CD4-positive, alpha-beta memory T cell (primary cell): ENCODE measurements around the gene KLHL3. TPM values are rescaled to one million over a fixed set of nuclear protein-coding genes. Genes with fewer than 3 reads are reported as not detected.

Experiments used
- CTCF ChIA-PET: fragments of 350-600 bp; sonication (Branson Sonifier 250); formaldehyde crosslinking; loops from one replicate; lab custom pipeline; 2021; ENCODE audit warnings: inconsistent platforms; ENCODE audit not compliant: partially characterized antibody; lab: Charles Lee
- POLR2A ChIA-PET: fragments of 350-600 bp; sonication (Branson Sonifier 250); formaldehyde crosslinking; loops from one replicate; lab custom pipeline; 2021; ENCODE audit not compliant: partially characterized antibody; lab: Charles Lee
- DNase-seq, 5 donors: peaks; one replicate each; pipeline versions ENCODE4 v3.0.0 to v3.0.0-alpha.2; 2020 to 2022; ENCODE audit warnings: mixed read lengths in 1 of 5
- H3K27ac ChIP-seq: one replicate; pipeline ENCODE4 v1.7.0; 2013; ENCODE audit warnings: low read depth, low read length
- H3K27me3 ChIP-seq: 2 replicates; pipeline ENCODE4 v1.7.0; 2013; ENCODE audit warnings: mild to moderate bottlenecking, low read length, moderate library complexity; ENCODE audit not compliant: insufficient read depth
- H3K36me3 ChIP-seq: 2 replicates; pipeline ENCODE4 v1.7.0; 2013; ENCODE audit warnings: mild to moderate bottlenecking, low read length, moderate library complexity; ENCODE audit not compliant: insufficient read depth
- H3K4me1 ChIP-seq: 2 replicates; pipeline ENCODE4 v1.7.0; 2013; ENCODE audit warnings: mild to moderate bottlenecking, low read length, moderate library complexity; ENCODE audit not compliant: insufficient read depth
- H3K4me3 ChIP-seq, 2 donors: one replicate each; pipeline ENCODE4 v1.7.0; 2013; ENCODE audit warnings: low read length in 2 of 2, mild to moderate bottlenecking in 1 of 2
- H3K9me3 ChIP-seq, 2 donors: one replicate each; pipeline ENCODE4 v1.7.0; 2013; ENCODE audit warnings: low read length in 2 of 2, control low read depth in 1 of 2; ENCODE audit not compliant: control insufficient read depth in 1 of 2
- H3K27ac Mint-ChIP-seq, 7 donors: one replicate each; pipeline ENCODE4 v1.8.0; 2020 to 2021; ENCODE audit warnings: mixed read lengths in 7 of 7, mild to moderate bottlenecking in 6 of 7, inconsistent platforms in 3 of 7, moderate library complexity in 3 of 7
- H3K27me3 Mint-ChIP-seq, 2 donors: one replicate each; pipeline ENCODE4 v1.8.0; 2020 to 2021; ENCODE audit warnings: mixed read lengths in 2 of 2
- H3K36me3 Mint-ChIP-seq, 2 donors: one replicate each; pipeline ENCODE4 v1.8.0; 2020 to 2021; ENCODE audit warnings: mixed read lengths in 2 of 2, inconsistent platforms in 1 of 2, mild to moderate bottlenecking in 1 of 2
- H3K4me1 Mint-ChIP-seq, 4 donors: one replicate each; pipeline ENCODE4 v1.8.0; 2020 to 2021; ENCODE audit warnings: mixed read lengths in 4 of 4, mild to moderate bottlenecking in 1 of 4
- H3K4me3 Mint-ChIP-seq, 8 donors: one replicate each; pipeline ENCODE4 v1.8.0; 2020 to 2021; ENCODE audit warnings: mixed read lengths in 8 of 8, mild to moderate bottlenecking in 7 of 8, moderate library complexity in 6 of 8, inconsistent platforms in 3 of 8
- H3K9me3 Mint-ChIP-seq, 8 donors: one replicate each; pipeline ENCODE4 v1.8.0; 2020 to 2021; ENCODE audit warnings: mixed read lengths in 8 of 8, mild to moderate bottlenecking in 5 of 8, inconsistent platforms in 3 of 8, moderate library complexity in 1 of 8
- intact Hi-C: fragments of 100-400 bp; cut with micrococcal nuclease; formaldehyde crosslinking; loops from one replicate; pipeline ENCODE4 v1.15.1; 2023
- polyA plus RNA-seq, 2 donors: library from polyadenylated mRNA; unstranded; fragments of 300-500 nt; fragmentation: Illumina TruSeq; gene quantifications; one replicate each; pipeline ENCODE4 v1.2.3, GENCODE V29; 2021
- total RNA-seq, 2 experiments: library from RNA; stranded (reverse); gene quantifications; one replicate each; pipeline ENCODE4 v1.2.3, GENCODE V29; 2021

The KLHL3 gene
- total and polyA plus RNA-seq, 4 experiments from 2014 or later = 2.2 to 25.9 (median 12.5) TPM

GRCh38 chr5:137760719-137761516 lies 25.0 kb upstream of the KLHL3 start:
- Mint-ChIP-seq H3K27me3 (peaks cover 2 to 15% of the 10 kb centered on the region in 2 donors), H3K4me3 (no peak overlapping the region), H3K36me3 (peaks cover 0 to 3% of the 10 kb centered on the region in 2 donors), H3K9me3 (peaks cover 0 to 4% (median 0%) of the 10 kb centered on the region in 8 donors), H3K4me1 (peaks cover 0 to 2% (median 0%) of the 10 kb centered on the region in 4 donors), H3K27ac (no peak overlapping the region)
- no peak for DNase-seq
- POLR2A ChIA-PET = no interaction called here
- H3K4me1 ChIP-seq = no peaks in the 10 kb centered on the region
- CTCF ChIA-PET = interaction anchor here (1.2 to 4.2 kb wide), 3 partner anchors 10 to 101 kb away, joined by 3 to 18 read pairs (median 3); no protein-coding TSS in a partner anchor
- H3K4me3 ChIP-seq = no peak overlapping the region
- intact Hi-C loops = no loop called here
- H3K36me3 ChIP-seq = no peaks in the 10 kb centered on the region
- H3K27me3 ChIP-seq = no peaks in the 10 kb centered on the region
- no peak overlapping the region for H3K27ac ChIP-seq
- H3K9me3 ChIP-seq = no peaks in the 10 kb centered on the region

- Histone ChIP-seq H3K36me3 (no peaks in the 10 kb centered on the region), H3K4me1 (peaks cover 3% of the 10 kb centered on the region), H3K9me3 (no peaks in the 10 kb centered on the region), H3K27me3 (no peaks in the 10 kb centered on the region), H3K27ac (no peak overlapping the region), H3K4me3 (no peak overlapping the region)
- peaks cover under 1 to 15% of the 10 kb centered on the region in 2 donors for H3K27me3 Mint-ChIP-seq
- H3K36me3 Mint-ChIP-seq = peaks cover 0 to 3% of the 10 kb centered on the region in 2 donors
- H3K27ac Mint-ChIP-seq = no peak overlapping the region
- intact Hi-C loops = no loop called here
- peaks cover under 1 to 5% (median under 1%) of the 10 kb centered on the region in 4 donors for H3K4me1 Mint-ChIP-seq
- DNase-seq = no peak
- ChIA-PET POLR2A (no interaction called here), CTCF (interaction anchor here (0.6 to 4.2 kb wide), 4 partner anchors 9 to 100 kb away, joined by 3 to 18 read pairs (median 6); no protein-coding TSS in a partner anchor)
- H3K9me3 Mint-ChIP-seq = peaks cover 0 to 1% (median 0%) of the 10 kb centered on the region in 8 donors
- H3K4me3 Mint-ChIP-seq = no peak overlapping the region
Measured at GRCh38 chr5:137760294-137760693, 24.4 kb upstream of the KLHL3 start.

- intact Hi-C loops = loop anchor here (10.0 kb wide), 1 partner anchor 816 kb away; the partner anchor contains the start of gene HSPA9
- H3K9me3 ChIP-seq = no peaks in the 10 kb centered on the region
- Mint-ChIP-seq H3K4me3 (no peak overlapping the region), H3K27ac (peak overlapping the region in 1 of 7 donors; percentile 46), H3K9me3 (no peaks in the 10 kb centered on the region), H3K36me3 (peaks cover 3 to 7% of the 10 kb centered on the region in 2 donors), H3K4me1 (peaks cover 4 to 16% (median 8%) of the 10 kb centered on the region in 4 donors), H3K27me3 (peaks cover 0 to 16% of the 10 kb centered on the region in 2 donors)
- no peaks in the 10 kb centered on the region for H3K27me3 ChIP-seq
- H3K36me3 ChIP-seq = no peaks in the 10 kb centered on the region
- CTCF ChIA-PET = no interaction called here
- DNase-seq = no peak
- POLR2A ChIA-PET = no interaction called here
- peaks cover 6% of the 10 kb centered on the region for H3K4me1 ChIP-seq
- H3K4me3 ChIP-seq = no peak overlapping the region
- no peak overlapping the region for H3K27ac ChIP-seq
Measured at GRCh38 chr5:137758715-137759306, 22.9 kb upstream of the KLHL3 start.

GRCh38 chr5:137758121-137758520 lies 22.2 kb upstream of the KLHL3 start:
- no peak for DNase-seq
- Mint-ChIP-seq H3K4me3 (no peak overlapping the region), H3K36me3 (peaks cover 3 to 12% of the 10 kb centered on the region in 2 donors), H3K27me3 (peaks cover 0 to 16% of the 10 kb centered on the region in 2 donors), H3K27ac (peak overlapping the region in 1 of 7 donors; percentile 32), H3K9me3 (no peaks in the 10 kb centered on the region), H3K4me1 (peaks cover 4 to 23% (median 8%) of the 10 kb centered on the region in 4 donors)
- Histone ChIP-seq H3K4me3 (no peak overlapping the region), H3K27ac (no peak overlapping the region), H3K36me3 (no peaks in the 10 kb centered on the region), H3K27me3 (no peaks in the 10 kb centered on the region), H3K4me1 (peaks cover 6% of the 10 kb centered on the region), H3K9me3 (no peaks in the 10 kb centered on the region)
- CTCF ChIA-PET = interaction anchor here (1.6 kb wide), 1 partner anchor 16 kb away, joined by 7 read pairs; no protein-coding TSS in a partner anchor
- intact Hi-C loops = loop anchor here (10.0 kb wide), 1 partner anchor 817 kb away; the partner anchor contains the start of gene HSPA9
- POLR2A ChIA-PET = no interaction called here

- no peaks in the 10 kb centered on the region for H3K36me3 ChIP-seq
- peaks cover 6% of the 10 kb centered on the region for H3K4me1 ChIP-seq
- H3K27me3 ChIP-seq = no peaks in the 10 kb centered on the region
- POLR2A ChIA-PET = no interaction called here
- no peak overlapping the region for H3K4me3 ChIP-seq
- Mint-ChIP-seq H3K27me3 (peaks cover 0 to 16% of the 10 kb centered on the region in 2 donors), H3K9me3 (no peaks in the 10 kb centered on the region), H3K27ac (peak overlapping the region in 1 of 7 donors; percentile 32), H3K36me3 (peaks cover 3 to 12% of the 10 kb centered on the region in 2 donors), H3K4me3 (no peak overlapping the region), H3K4me1 (peaks cover 4 to 28% (median 8%) of the 10 kb centered on the region in 4 donors)
- no peak for DNase-seq
- H3K9me3 ChIP-seq = no peaks in the 10 kb centered on the region
- CTCF ChIA-PET = interaction anchor here (1.6 kb wide), 1 partner anchor 15 kb away, joined by 7 read pairs; no protein-coding TSS in a partner anchor
- no peak overlapping the region for H3K27ac ChIP-seq
- intact Hi-C loops = loop anchor here (10.0 kb wide), 1 partner anchor 817 kb away; the partner anchor contains the start of gene HSPA9
Measured at GRCh38 chr5:137757634-137758033, 21.7 kb upstream of the KLHL3 start.

- Mint-ChIP-seq H3K4me3 (peak overlapping the region; percentile 98 to 100 (median 99)), H3K36me3 (peaks cover 9 to 28% of the 10 kb centered on the region in 2 donors), H3K9me3 (no peaks in the 10 kb centered on the region), H3K27me3 (peaks cover 0 to 14% of the 10 kb centered on the region in 2 donors), H3K27ac (peak overlapping the region; percentile 96 to 100 (median 100)), H3K4me1 (peaks cover 25 to 52% (median 30%) of the 10 kb centered on the region in 4 donors)
- peaks cover 30% of the 10 kb centered on the region for H3K4me1 ChIP-seq
- no peaks in the 10 kb centered on the region for H3K36me3 ChIP-seq
- H3K27me3 ChIP-seq = no peaks in the 10 kb centered on the region
- H3K4me3 ChIP-seq = peak overlapping the region in 1 of 2 donors; percentile 96
- ChIA-PET POLR2A (interaction anchor here (0.8 to 6.4 kb wide), 15 partner anchors 13 to 1587 kb away, joined by 3 to 85 read pairs (median 12); partner anchors contain the start of genes FAM13B, HSPA9, KDM3B and KLHL3), CTCF (interaction anchor here (0.7 to 4.4 kb wide), 8 partner anchors 13 to 200 kb away, joined by 3 to 32 read pairs (median 9); partner anchors contain the start of gene PKD2L2)
- peak overlapping the region; percentile 100 for H3K27ac ChIP-seq
- no peaks in the 10 kb centered on the region for H3K9me3 ChIP-seq
- no peak for DNase-seq
- intact Hi-C loops = loop anchor here (1.0 to 10.0 kb wide), 9 partner anchors 12 to 1537 kb away; partner anchors contain the start of genes BRD8, CDC25C, HSPA9 and KDM3B
Measured at GRCh38 chr5:137754961-137755762, 19.3 kb upstream of the KLHL3 start.
